COLO829 (cell line): ENCODE measurements around the gene ZNF414.
"Not testable (repeated sequence)": the region's sequence is repeated elsewhere in the genome, so short reads cannot be mapped to it uniquely, and the experiment has no call there.

Experiments
- DNase-seq: peaks from one replicate; pipeline ENCODE4 v3.0.0; 2012; ENCODE audit warnings: low spot score

Gene ZNF414, protein sequence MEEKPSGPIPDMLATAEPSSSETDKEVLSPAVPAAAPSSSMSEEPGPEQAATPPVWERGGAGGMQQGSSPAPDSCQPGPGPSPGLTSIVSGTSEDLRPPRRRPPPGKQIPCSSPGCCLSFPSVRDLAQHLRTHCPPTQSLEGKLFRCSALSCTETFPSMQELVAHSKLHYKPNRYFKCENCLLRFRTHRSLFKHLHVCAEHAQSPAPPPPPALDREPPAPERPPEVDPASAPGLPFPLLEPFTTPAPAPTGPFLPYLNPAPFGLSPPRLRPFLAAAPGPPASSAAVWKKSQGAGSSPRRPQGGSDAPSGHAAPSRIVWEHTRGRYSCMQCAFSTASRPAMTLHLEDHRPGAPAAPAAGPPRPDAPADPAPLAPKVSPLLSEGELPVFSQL

DNA sequence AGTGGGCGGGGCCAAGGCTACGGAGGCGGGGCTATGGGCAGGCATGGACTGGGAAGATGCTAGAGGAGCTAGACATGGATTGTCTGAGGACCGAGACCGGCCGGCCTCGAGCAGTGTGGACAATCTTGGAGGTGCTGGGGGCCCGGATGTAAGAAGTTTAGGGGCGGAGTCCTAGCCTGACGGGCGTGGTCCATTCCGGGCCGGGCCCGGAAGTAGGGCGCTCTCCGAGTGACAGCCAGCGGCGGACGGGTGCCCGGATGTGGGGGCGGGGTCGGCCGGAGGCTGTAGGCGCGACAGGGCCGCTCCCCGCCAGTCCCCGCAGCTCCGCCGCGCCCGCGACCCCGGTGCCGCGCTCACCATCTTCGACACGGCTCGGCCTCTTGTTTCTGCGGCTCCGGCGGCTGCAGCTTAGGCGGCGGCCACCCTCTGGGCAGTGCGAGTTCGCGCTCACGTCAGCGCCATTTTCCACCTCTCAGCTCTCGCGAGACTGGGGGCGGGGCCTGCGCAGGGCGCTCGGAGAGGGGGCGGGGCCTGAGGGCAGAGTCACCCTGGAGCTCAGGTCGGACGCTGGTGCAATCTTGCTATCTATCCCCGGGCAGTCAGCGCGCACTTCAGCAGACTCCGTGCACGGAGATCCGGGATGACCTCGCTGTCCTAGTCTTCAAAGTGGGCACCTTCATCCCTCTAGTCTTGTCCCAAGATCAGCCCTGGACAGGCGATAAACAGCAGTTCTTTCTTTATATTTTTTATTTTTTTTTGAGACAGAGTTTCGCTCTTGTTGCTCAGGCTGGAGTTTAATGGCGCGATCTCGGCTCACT, at the start of gene ZNF414:
TSS of gene ZNF414 (minus strand) at position 481 of the 818 bp plus-strand sequence. CDS start at position 360, 121 bp downstream.
- DNase-seq: peak; percentile 98

DNA sequence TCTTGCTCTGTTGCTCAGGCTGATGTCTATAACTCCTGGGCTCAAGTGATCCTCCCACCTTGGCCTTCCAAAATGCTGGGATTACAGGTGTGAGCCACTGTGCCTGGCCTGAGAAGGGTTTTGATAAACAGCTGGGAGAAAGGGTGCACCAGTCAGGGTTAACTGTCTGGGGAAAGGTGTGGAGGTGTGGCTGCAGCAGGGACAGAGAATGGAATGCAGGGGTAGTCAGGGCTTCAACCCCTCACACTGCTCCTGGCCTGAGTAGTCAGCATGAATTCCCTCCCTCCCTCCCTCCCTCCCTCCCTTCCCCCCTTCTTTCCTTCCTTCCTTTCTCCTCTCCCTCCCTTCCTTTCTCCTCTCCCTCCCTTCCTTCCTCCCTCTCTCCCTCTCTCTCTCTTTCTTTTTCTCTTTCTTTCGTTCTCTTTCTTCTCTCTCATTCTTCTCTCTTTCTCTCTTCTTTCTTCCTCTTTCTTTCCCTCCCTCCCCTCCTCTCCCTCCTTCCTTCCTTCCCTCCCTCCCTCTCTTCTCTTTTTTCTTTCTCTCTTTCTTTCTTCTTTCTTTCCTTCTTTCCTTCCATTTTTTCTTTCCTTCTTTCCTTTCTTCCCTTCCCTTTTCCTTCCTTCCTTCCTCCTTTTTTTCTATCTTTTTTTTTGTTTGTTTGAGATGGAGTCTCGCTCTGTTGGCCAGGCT, 47.3 kb upstream of the ZNF414 start:
- DNase-seq: no peak

DNA sequence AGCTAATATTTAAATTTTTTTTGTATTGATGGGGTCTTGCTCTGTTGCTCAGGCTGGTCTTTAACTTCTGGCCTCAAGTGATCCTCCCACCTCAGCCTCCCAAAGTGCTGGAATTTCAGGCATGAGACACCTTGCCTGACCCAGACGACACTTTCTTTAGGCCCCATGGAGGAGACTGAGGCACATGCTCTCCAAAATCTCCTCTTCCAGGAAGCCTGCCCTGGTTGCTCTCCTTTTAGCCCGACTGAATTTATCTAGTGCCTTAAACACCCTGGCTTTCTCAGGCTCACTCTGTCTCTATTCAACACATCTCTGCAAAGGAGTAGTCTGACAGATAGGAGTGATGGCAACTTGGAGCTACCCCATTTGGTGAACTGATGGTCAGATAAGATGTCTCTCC, 44.4 kb upstream of the ZNF414 start:
- DNase-seq: no peak

DNA sequence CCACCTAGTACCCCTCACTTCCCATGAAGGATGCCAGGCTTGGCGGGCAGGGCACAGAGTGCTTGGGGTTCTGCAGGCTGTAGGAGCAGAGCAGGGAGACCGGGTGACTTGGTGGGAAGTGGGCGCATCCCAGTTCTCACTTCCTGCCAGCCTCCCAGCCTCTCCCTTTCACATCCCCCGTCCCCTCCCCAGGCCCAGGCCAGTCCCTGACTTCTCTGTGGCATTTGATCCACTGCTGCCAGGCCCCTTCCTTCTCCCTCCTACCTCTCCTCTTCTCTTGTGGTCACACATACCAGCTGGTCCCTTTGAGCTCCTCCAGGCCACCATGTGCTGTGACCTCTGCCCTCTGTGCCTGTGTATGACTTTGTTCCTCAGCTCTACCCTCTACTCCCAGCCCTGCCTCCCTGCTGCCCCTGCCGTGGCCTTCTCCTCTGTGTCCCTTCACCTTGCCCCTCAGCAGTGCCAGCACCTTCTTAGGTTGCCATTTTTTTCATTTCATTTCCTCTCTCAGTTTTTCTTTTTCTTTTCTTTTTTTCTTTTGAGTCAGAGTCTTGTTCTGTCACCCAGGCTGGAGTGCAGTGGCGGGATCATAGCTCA, 43.8 kb upstream of the ZNF414 start:
- DNase-seq: no peak

DNA sequence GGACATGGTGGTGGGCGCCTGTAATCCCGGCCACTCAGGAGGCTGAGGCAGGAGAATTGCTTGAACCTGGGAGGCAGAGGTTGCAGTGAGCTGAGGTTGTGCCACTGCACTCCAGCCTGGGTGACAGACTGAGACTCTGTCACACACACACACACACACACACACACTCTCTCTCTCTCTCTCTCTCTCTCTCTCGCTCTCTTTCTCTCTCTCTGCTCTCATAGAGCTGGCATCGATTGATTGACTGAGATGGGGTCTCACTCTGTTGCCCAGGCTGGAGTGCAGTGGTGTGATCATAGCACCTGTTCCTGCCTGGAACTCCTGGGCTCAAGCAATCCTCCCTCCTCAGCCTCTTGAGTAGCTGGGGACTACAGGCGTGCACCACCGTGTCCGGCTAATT, 39.8 kb upstream of the ZNF414 start:
- DNase-seq: not testable (repeated sequence)

DNA sequence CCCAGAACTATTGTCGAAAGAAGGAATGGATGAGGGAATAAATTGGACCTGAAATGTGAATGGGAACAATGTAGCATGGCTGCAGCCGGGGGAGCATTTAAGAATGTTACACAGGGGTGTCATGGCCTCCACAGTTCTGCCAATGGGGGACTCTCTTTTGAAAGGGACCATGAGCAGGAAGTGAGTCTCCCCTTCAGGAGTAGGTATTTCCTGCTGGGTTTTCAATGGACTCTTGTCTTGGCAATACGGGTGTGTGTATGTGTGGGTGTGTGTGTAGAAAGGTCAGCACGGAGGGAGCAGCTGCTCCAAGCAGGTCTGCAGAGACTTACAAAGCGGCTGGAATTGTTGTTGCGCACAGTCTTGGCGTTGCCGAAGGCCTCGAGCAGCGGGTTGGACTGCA, 38.8 kb upstream of the ZNF414 start:
- peak; percentile 98 for DNase-seq

DNA sequence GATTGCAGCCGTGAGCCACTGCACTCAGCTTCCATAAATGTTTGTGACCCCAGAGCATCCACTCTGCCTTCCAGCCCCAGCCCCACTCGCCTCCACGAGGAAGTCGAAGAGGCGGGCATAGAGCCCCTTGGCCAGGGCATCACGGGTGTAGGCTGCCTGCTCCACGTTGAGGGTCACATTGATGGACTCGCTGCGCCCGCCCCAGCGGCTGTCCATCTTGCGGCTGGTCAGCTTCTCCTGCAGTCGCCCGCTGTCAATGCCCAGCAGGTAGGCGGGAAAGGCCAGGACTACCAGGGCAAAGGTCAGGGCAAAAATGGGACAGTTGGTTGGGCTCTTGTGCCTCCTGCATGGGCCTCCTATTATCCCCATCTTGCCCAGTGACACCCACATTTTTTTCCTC, 36.1 kb upstream of the ZNF414 start:
- DNase-seq: no peak

DNA sequence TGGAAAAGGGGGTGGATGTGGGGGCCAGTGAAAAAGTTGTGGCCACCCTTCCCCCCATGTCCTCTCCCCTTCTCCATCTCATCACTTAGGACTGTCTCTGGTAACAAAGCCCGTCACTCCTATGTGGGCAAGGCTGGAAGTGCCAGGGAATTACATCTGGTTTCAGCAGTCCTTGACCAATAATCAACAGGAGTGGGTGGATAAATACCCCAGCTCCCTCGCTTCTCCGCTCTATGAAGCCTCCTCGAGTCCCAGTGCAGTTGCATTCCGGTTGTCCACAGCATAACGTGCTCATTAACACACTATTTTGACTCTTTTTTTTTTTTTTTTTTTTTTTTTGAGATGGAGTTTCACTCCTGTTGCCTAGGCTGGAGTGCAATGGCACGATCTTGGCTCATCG, 31.8 kb upstream of the ZNF414 start:
- no peak for DNase-seq

DNA sequence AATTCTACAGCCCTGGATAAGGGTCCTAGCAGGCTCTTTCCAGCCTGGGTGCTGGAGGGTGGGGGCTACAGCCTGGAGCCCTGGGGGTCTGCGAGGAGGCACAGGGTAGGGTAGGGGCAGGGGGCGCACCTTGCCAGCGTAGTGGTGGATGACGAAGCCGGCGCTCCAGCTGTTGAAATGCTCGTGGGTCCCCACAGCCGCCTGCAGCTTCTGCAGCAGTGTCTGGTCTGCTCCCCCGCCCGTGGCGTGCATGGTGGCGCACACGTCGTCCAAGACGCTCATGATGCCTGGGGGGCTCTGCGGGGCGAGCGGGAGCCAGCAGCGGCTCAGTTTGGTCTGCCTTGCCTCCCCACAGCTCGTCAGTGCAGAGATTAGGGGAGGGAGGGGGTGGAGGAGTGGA, 30.2 kb upstream of the ZNF414 start:
- no peak for DNase-seq

DNA sequence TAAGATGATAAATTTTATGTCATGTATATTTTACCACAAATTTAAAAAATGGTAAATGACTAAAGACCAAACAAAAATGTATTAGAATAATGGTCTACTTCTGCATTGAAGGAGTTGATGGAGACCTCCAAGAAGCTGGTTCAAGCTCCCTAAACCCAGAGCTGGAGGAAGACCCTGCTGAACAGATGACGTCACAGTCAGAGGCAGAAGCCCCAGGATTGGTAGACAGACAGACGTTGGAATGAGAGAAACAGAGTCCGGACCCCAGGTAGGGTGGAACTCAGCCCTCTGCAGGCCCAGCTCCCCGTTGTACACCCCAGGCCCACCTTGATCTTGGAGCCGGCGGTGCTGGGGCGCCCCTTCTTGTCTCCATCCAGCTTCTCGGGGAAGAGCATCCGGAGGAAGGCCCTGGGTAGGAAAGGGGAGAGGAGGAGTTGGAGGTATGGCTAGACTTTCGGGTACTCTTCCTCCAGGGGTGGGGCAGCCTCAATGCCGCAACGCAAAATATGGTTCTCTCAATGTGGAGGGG, 25.7 kb upstream of the ZNF414 start:
- DNase-seq: no peak

DNA sequence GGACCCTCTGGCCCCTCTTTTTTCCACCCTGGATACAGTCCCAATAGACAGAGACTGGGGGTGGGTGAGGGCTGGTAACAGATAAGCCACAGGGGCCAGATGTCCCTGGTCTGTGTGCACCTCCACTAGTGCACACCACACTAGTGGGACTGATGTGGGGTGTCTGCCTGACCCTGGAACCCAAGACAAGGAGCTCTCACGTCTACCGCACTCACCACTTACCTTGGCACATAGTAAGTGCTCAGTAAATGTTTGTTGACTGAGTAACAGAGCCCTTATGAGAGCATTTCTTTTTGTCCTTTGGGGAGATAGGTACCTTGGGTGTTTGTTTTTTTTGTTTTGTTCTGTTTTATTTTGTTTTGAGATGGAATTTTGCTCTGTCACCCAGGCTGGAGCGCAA, 23.1 kb upstream of the ZNF414 start:
- DNase-seq: no peak

DNA sequence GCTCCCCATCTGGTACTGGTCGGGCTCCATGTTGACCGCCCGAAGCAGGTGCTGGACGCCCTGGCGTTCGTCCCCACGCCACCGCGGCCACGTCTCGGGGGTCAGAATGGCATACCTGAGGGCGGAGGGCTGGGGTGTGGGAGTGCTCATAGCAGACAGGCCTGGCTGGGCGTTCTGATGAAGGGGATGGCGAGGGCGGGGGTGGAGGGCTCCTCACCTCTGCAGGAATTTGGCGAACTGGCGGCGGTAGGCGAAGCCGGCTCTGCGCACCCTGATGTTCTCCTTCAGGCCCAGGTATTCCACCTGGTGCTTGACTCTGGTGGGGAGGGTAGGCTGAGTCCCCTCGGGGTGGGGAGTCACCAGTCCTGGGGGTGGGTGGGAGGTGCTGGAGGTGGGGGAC, 22.3 kb upstream of the ZNF414 start:
- DNase-seq: no peak

DNA sequence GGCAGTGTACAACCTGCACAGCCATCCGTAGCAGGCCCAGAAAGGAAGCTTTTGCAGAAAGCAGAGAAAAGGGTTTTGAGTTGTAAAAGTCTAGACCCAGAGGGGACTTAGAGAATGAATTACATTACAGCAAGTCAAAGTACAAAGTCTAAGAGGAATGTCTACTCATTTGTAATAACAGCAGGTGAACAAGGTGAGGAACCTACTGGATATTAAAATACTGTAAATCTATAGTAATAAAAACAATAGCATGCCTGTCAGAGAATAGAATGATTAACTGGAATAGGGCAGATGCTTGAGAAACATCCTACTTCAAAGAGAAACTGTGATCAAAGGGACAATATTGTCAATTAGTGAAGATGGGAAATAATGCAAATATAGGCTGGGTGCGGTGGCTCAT, 18.3 kb upstream of the ZNF414 start:
- DNase-seq: no peak

DNA sequence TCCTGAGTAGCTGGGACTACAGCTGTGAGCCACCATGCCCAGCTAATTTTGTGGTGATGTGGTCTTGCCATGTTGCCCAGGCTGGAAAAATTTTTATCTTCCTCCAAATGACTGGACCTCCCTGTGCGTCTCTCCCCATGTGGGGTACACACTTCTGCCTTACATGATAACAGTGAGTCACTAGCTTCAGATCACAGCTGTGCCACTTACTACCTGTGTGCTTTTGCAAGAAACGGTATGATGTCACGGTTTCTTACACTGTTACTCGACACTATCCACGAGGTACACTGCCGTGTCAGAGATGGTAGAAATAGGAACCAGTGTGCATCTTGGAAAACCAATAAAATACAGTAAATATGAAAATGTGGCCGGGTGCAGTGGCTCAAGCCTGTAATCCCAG, 17.5 kb upstream of the ZNF414 start:
- DNase-seq: no peak

DNA sequence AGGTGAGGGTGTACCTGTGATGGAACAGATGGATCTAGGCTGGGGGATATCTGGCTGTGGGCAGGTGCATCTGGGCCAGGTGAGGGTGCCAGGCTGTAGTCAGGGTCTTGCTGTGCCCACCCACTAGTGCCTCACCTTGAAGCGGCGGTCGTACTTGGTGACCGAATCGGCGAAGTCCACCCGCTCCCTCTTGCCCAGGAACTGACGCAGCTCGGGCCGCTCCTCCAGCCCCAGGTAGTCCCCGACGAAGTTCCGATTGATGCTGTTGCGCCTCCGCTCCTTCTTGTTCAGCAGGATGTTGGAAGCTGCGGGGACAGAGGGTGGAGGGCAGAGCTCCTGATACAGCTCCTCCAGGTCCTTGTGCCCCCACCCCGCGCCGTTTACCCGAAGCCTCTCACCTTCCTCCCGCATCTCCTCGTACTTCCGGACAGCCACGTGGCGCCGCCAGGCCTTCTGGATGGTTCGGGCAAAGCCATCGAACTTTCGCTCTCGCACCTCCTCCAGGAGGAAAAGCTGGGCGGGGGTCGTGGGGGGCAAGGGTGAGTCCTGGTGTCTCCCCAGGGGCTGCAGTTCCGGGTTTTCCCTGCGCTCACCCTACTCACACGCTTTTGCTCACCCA, 16.2 kb upstream of the ZNF414 start:
- DNase-seq: no peak

DNA sequence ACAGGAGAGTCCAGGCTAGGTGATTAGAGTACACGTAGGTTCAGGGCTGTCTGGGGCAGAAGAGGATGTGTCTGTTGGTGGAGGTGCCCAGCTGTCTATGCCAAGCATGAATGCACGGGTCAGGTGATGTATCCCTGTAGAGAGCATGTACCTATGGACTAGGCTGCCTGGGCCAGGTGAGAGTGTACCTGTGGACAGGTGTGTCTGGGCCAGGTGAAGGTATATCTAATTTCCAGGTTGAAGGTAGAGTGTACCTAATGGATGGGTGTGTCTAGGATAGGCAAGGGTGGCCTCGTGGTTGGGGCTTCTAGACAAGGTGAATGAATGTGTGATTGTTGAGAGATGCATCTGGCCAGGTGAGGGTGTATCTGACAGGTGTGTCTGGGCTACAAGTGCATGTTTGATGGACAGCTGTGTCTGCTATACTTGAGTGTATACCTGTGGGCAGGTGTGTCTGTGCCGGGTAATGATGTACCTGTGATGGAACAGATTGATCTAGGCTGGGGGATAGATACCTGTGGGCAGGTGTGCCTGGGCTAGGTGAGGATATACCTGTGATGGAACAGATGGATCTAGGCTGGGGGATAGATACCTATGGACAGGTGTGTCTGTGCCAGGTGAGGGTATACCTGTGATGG, 15.5 kb upstream of the ZNF414 start:
- DNase-seq: no peak

DNA sequence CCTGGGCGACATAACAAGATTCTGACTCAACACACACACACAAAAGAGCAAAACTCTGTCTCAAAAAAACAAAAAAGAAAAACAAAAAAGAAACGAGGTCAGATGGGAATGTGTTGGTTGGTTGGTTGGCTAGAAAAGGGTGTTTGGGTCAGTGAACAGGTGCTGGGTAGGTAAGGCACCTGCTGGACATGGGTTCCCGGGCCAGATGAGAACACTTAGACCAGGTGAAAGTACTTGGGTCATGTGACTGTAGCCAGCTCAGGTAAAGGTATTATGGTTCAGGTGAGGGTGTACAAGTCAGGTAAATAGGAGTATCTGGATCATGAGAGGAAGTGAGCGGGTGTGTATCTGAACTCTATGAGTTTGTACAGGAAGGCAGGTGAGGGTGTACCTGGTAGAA, 14.5 kb upstream of the ZNF414 start:
- no peak for DNase-seq

DNA sequence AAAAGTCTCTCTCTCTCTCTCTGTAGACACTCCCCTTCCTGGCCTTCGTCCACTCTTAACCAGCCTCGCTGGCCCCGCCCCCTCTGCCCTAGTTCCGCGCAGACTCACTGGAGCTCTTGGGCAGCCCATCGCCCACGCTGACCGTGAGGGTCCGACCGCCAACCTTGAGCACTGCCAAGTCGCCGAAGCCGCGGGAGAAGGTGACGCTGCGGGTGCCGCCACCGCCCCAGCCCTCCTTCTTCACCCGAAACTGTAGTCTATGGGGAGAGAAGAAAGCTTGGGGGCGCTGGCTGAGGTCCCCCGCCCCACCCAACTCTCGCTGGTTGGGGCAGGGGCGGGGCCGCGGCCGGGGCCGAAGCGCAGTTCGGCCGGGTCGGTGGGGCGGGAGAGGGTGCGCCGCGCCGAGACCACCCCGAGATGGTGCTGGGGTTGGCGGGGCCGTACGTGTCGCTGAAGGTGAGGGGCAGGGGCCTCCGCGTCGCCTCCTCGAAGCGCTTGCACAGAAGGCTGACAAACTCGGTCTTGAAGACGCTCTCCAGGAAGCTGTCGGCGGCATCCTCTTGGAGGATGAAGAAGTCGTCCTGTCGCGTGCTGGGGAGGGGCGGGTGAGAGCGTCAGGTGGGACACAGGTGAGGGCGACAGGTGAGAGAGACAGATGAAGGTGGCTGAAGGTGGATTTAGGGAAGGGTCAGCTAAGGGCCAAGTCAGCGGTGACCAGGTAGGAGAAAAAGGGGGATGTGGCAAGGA, 12.6 kb upstream of the ZNF414 start:
- peak; percentile 81 for DNase-seq

DNA sequence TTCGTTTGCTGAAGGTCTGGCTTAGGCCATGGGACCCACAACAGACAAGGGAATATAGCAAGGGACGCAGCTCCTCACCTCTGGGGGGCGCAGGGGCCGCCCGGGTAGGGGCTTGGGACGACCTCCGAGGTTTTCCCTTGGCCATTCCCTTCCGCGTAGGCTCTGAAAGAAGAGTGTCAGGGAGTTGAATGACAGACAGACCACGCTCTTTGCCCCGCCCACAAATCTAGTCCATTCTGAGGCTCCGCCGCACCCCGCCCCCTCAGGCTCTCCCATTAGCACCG, 11.4 kb upstream of the ZNF414 start:
- no peak for DNase-seq

DNA sequence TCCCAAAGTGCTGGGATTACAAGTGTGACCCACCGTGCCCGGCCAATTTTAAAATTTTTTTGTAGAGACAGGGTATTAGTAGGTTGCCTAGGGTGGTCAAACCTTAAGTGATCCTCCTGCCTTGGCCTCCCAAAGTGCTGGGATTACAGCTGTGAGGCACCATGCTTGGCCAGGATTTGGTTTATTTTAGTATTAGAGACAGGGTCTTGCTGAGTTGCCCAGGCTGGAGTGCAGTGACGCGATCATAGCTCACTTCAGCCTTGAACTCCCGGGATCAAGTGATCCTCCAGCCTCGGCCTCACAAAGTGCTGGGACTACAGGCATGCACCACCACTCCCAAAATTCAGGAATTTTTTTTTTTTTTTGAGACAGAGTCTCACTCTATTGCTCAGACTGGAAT, 5.4 kb upstream of the ZNF414 start:
- DNase-seq: no peak

DNA sequence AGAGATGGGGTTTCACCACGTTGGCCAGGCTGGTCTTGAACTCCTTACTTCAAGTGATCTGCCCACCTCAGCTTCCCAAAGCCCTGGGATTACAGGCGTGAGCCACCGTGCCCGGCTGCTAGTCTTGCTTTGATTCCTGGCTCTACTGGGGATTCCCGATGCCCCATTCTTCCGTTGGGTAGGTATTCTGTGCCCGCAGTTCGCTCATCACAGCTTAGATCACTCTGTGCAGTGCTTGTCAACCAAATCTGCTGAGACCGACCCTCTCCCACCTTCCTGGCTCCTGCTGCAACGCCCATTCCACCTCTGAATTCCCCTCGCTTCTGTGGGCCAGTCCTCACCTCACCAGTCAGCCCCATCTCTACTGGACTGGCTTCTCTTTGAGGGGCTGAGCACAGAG, 4.6 kb upstream of the ZNF414 start:
- no peak for DNase-seq
